ENCODE results near the gene CDC25A. TPM values are rescaled to one million over a fixed set of nuclear protein-coding genes. Genes with fewer than 3 reads are reported as not detected.

CDC25A gene
- total and polyA plus RNA-seq, 9 of the 15 experiments (the other 6 are each of a cell fraction or from before 2014, with no cell fraction given) = 3.4 to 61.3 (median 51.8) TPM

DNA sequence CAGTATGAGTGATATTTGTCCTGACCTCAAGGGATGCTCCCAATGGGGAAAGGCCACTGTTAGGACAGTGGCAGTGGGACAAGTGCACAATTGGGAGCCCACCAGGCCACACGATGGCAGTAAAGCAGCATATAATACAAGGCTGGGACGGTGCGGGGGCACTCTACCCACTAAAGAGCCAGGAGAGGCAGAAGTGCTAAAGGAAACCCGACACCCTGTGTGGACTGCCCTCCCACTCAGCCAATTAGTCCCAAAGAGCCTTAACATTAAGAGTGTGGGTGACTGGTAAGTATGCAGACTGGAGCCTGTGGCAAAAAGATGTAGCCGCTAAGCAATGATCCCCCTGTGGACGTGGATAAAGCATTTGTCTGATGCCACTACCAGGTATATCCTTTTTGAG is 44.5 kb upstream of the CDC25A start (continued):
- TF ChIP-seq, protein P1, sequence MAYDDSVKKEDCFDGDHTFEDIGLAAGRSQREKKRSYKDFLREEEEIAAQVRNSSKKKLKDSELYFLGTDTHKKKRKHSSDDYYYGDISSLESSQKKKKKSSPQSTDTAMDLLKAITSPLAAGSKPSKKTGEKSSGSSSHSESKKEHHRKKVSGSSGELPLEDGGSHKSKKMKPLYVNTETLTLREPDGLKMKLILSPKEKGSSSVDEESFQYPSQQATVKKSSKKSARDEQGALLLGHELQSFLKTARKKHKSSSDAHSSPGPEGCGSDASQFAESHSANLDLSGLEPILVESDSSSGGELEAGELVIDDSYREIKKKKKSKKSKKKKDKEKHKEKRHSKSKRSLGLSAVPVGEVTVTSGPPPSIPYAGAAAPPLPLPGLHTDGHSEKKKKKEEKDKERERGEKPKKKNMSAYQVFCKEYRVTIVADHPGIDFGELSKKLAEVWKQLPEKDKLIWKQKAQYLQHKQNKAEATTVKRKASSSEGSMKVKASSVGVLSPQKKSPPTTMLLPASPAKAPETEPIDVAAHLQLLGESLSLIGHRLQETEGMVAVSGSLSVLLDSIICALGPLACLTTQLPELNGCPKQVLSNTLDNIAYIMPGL (CRISPR knock-in tag; IDR thresholded peaks at IDR 0.05) = no peak
- TF ChIP-seq ZNF140 (CRISPR knock-in tag; IDR thresholded peaks at IDR 0.05) (no peak), SP2 (IDR thresholded peaks at IDR 0.05; ENCODE audit: extremely low read depth, low read depth, low read length, poor library complexity, severe bottlenecking) (peak; percentile 63), ZNF431 (CRISPR knock-in tag; IDR thresholded peaks at IDR 0.05) (no peak), SNIP1 (IDR thresholded peaks at IDR 0.05; ENCODE audit: low read depth) (0 out of 2 replicates have a peak, but pooled peaks have one; percentile 17), U2AF2 (optimal IDR thresholded peaks at IDR 0.05; ENCODE audit: low read depth, low read length) (no peak), POLR2G (IDR thresholded peaks at IDR 0.05; ENCODE audit: low read depth, low read length) (no peak), ETV5 (CRISPR knock-in tag; IDR thresholded peaks at IDR 0.05; ENCODE audit: low read depth) (no peak), NR2F6 (CRISPR knock-in tag; IDR thresholded peaks at IDR 0.05) (no peak), SIRT6 (IDR thresholded peaks at IDR 0.05; ENCODE audit: low read depth, low read length) (no peak), CC2D1A (IDR thresholded peaks at IDR 0.05) (0 out of 2 replicates have a peak, but pooled peaks have one; percentile 36), HCFC1 (IDR thresholded peaks at IDR 0.05; ENCODE audit: low read depth, low read length) (peak; percentile 50), GABPA (tag; conservative IDR thresholded peaks at IDR 0.05; ENCODE audit: low read depth) (no peak), TCFL5 (CRISPR knock-in tag; conservative IDR thresholded peaks at IDR 0.05) (no peak), CBX3 (IDR thresholded peaks at IDR 0.05; ENCODE audit: borderline replicate concordance in 1 of 2, low read length in 2 of 2) (no peak), RAD21 (CRISPR knock-in tag; conservative IDR thresholded peaks at IDR 0.05 in 1 of 2, IDR thresholded peaks at IDR 0.05 in 1 of 2) (peak; percentile 41 to 68)
- TF ChIP-seq, protein P2, sequence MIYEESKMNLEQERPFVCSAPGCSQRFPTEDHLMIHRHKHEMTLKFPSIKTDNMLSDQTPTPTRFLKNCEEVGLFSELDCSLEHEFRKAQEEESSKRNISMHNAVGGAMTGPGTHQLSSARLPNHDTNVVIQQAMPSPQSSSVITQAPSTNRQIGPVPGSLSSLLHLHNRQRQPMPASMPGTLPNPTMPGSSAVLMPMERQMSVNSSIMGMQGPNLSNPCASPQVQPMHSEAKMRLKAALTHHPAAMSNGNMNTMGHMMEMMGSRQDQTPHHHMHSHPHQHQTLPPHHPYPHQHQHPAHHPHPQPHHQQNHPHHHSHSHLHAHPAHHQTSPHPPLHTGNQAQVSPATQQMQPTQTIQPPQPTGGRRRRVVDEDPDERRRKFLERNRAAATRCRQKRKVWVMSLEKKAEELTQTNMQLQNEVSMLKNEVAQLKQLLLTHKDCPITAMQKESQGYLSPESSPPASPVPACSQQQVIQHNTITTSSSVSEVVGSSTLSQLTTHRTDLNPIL (CRISPR knock-in tag; IDR thresholded peaks at IDR 0.05) = no peak
- TF ChIP-seq, protein P3, sequence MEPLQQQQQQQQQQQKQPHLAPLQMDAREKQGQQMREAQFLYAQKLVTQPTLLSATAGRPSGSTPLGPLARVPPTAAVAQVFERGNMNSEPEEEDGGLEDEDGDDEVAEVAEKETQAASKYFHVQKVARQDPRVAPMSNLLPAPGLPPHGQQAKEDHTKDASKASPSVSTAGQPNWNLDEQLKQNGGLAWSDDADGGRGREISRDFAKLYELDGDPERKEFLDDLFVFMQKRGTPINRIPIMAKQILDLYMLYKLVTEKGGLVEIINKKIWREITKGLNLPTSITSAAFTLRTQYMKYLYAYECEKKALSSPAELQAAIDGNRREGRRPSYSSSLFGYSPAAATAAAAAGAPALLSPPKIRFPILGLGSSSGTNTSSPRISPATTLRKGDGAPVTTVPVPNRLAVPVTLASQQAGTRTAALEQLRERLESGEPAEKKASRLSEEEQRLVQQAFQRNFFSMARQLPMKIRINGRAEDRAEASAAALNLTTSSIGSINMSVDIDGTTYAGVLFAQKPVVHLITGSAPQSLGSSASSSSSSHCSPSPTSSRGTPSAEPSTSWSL (CRISPR knock-in tag; IDR thresholded peaks at IDR 0.05; ENCODE audit: borderline replicate concordance) = no peak
- TF ChIP-seq, protein P4, sequence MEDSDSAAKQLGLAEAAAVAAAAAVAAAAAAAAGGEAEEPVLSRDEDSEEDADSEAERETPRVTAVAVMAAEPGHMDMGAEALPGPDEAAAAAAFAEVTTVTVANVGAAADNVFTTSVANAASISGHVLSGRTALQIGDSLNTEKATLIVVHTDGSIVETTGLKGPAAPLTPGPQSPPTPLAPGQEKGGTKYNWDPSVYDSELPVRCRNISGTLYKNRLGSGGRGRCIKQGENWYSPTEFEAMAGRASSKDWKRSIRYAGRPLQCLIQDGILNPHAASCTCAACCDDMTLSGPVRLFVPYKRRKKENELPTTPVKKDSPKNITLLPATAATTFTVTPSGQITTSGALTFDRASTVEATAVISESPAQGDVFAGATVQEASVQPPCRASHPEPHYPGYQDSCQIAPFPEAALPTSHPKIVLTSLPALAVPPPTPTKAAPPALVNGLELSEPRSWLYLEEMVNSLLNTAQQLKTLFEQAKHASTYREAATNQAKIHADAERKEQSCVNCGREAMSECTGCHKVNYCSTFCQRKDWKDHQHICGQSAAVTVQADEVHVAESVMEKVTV (CRISPR knock-in tag; IDR thresholded peaks at IDR 0.05) = 0 out of 2 replicates have a peak, but pooled peaks have one; percentile 17
- TF ChIP-seq, protein P5, sequence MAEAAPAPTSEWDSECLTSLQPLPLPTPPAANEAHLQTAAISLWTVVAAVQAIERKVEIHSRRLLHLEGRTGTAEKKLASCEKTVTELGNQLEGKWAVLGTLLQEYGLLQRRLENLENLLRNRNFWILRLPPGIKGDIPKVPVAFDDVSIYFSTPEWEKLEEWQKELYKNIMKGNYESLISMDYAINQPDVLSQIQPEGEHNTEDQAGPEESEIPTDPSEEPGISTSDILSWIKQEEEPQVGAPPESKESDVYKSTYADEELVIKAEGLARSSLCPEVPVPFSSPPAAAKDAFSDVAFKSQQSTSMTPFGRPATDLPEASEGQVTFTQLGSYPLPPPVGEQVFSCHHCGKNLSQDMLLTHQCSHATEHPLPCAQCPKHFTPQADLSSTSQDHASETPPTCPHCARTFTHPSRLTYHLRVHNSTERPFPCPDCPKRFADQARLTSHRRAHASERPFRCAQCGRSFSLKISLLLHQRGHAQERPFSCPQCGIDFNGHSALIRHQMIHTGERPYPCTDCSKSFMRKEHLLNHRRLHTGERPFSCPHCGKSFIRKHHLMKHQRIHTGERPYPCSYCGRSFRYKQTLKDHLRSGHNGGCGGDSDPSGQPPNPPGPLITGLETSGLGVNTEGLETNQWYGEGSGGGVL (CRISPR knock-in tag; IDR thresholded peaks at IDR 0.05) = no peak
